ENCODE results near the gene COA6.
A peak's percentile ranks its signal among the peaks of the same experiment; 100 is the strongest.

The COA6 gene

GRCh38 chr1:234373064-234373958 is at the start of gene COA6:
Gene COA6, plus strand, starts transcription at chr1:234373456. Its CDS starts 11 bp downstream, at chr1:234373467.
- DNase-seq: peak; percentile 96

- no peak for DNase-seq
Observed at GRCh38 chr1:234324821-234325220, 48.4 kb upstream of the COA6 start.

GRCh38 chr1:234325878-234326496 is 47.3 kb upstream of the COA6 start:
- DNase-seq: no peak

- no peak for DNase-seq
Observed at GRCh38 chr1:234326497-234327366, 46.5 kb upstream of the COA6 start.

GRCh38 chr1:234327577-234328164 is 45.6 kb upstream of the COA6 start:
- DNase-seq: no peak

GRCh38 chr1:234330843-234331215 is 42.4 kb upstream of the COA6 start:
- DNase-seq: no peak

GRCh38 chr1:234331507-234331906 is 41.7 kb upstream of the COA6 start:
- DNase-seq: no peak

GRCh38 chr1:234336359-234336758 is 36.9 kb upstream of the COA6 start:
- DNase-seq: no peak

- DNase-seq: no peak
Observed at GRCh38 chr1:234337233-234337632, 36.0 kb upstream of the COA6 start.

- DNase-seq: no peak
Observed at GRCh38 chr1:234340528-234340927, 32.7 kb upstream of the COA6 start.

GRCh38 chr1:234342774-234343173 is 30.5 kb upstream of the COA6 start:
- DNase-seq: no peak

- no peak for DNase-seq
Observed at GRCh38 chr1:234345237-234345636, 28.0 kb upstream of the COA6 start.

GRCh38 chr1:234348964-234349363 is 24.3 kb upstream of the COA6 start:
- DNase-seq: no peak

- no peak for DNase-seq
Observed at GRCh38 chr1:234355782-234356510, 17.3 kb upstream of the COA6 start.

- DNase-seq: peak; percentile 67
Observed at GRCh38 chr1:234356615-234357269, 16.5 kb upstream of the COA6 start.

- no peak for DNase-seq
Observed at GRCh38 chr1:234357831-234358230, 15.4 kb upstream of the COA6 start.

GRCh38 chr1:234361102-234361603 is 12.1 kb upstream of the COA6 start:
- DNase-seq: no peak

GRCh38 chr1:234362558-234362957 is 10.7 kb upstream of the COA6 start:
- no peak for DNase-seq

GRCh38 chr1:234368320-234369032 is 4.8 kb upstream of the COA6 start:
- DNase-seq: no peak

- DNase-seq: no peak
Observed at GRCh38 chr1:234369033-234369430, 4.2 kb upstream of the COA6 start.

- DNase-seq: no peak
Observed at GRCh38 chr1:234369784-234370183, 3.5 kb upstream of the COA6 start.
